GM21786 (cell line): Measurements from ENCODE around the gene ANKRD7.

Experiments
- ATAC-seq: cut with Tn5 transposase; IDR thresholded peaks from one replicate; pipeline ENCODE4 v1.9.1; 2021; ENCODE audit not compliant: unreplicated experiment

ANKRD7 gene

GRCh38 chr7:118224521-118224920 lies at the start of gene ANKRD7:
Gene ANKRD7, plus strand, starts transcription at chr7:118224704. Its CDS starts 127 bp downstream, at chr7:118224831.
- no peak for ATAC-seq

GRCh38 chr7:118175740-118176139 lies 48.8 kb upstream of the ANKRD7 start:
- ATAC-seq: no peak

- ATAC-seq: no peak
Measured at GRCh38 chr7:118179191-118179590, 45.3 kb upstream of the ANKRD7 start.

- no peak for ATAC-seq
Measured at GRCh38 chr7:118182593-118183427, 41.7 kb upstream of the ANKRD7 start.

- ATAC-seq: peak; percentile 2
Measured at GRCh38 chr7:118183428-118183785, 41.1 kb upstream of the ANKRD7 start.

GRCh38 chr7:118183786-118184564 lies 40.5 kb upstream of the ANKRD7 start, which contains the start of gene LSM8:
Gene LSM8, plus strand, starts transcription at chr7:118184164. Its CDS starts 60 bp downstream, at chr7:118184224.
- peak; percentile 98 for ATAC-seq

GRCh38 chr7:118184565-118184940 lies 40.0 kb upstream of the ANKRD7 start:
- no peak for ATAC-seq

- no peak for ATAC-seq
Measured at GRCh38 chr7:118185163-118185860, 39.2 kb upstream of the ANKRD7 start.

- ATAC-seq: no peak
Measured at GRCh38 chr7:118186501-118186900, 38.0 kb upstream of the ANKRD7 start.

GRCh38 chr7:118194571-118194970 lies 29.9 kb upstream of the ANKRD7 start:
- no peak for ATAC-seq

GRCh38 chr7:118195837-118196474 lies 28.5 kb upstream of the ANKRD7 start:
- ATAC-seq: peak; percentile 74

- no peak for ATAC-seq
Measured at GRCh38 chr7:118202061-118202460, 22.4 kb upstream of the ANKRD7 start.

GRCh38 chr7:118214051-118214832 lies 10.3 kb upstream of the ANKRD7 start:
- peak; percentile 95 for ATAC-seq

GRCh38 chr7:118214833-118215182 lies 9.7 kb upstream of the ANKRD7 start:
- ATAC-seq: no peak

- ATAC-seq: no peak
Measured at GRCh38 chr7:118217210-118217619, 7.3 kb upstream of the ANKRD7 start.

- ATAC-seq: no peak
Measured at GRCh38 chr7:118218413-118219156, 5.9 kb upstream of the ANKRD7 start.

GRCh38 chr7:118219157-118219512 lies 5.4 kb upstream of the ANKRD7 start:
- no peak for ATAC-seq

- ATAC-seq: no peak
Measured at GRCh38 chr7:118220583-118220982, 3.9 kb upstream of the ANKRD7 start.

- ATAC-seq: no peak
Measured at GRCh38 chr7:118222591-118222990, 1.9 kb upstream of the ANKRD7 start.

GRCh38 chr7:118232837-118233236 lies 8.3 kb downstream of the ANKRD7 start:
- no peak for ATAC-seq
